ENCODE data around the gene TROAP. TPM values are rescaled to one million over a fixed set of nuclear protein-coding genes. Genes with fewer than 3 reads are reported as not detected.
A peak's percentile ranks its signal among the peaks of the same experiment; 100 is the strongest.

TROAP gene
- total and polyA plus RNA-seq, 9 donors, result 6.9 to 18.2 (median 12.1) TPM

DNA sequence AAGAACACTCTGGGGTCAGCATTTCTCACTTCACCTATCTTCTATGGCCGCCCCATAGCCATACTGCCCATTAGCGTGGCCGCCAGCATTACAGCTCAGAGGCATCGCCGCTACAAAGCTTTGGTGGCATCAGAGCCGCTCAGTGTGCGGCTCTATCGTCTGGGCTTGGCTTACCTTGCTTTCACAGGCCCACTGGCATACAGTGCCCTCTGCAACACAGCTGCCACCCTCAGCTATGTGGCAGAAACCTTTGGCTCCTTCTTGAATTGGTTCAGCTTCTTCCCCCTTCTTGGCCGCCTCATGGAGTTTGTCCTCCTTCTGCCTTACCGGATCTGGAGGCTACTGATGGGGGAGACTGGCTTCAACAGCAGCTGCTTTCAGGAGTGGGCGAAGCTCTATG, 26.2 kb downstream of the TROAP start:
- Histone ChIP-seq H3K36me3 (ENCODE audit: control insufficient read depth, insufficient read depth, low read length) (no peaks in the 10 kb centered on the region), H3K27ac (ENCODE audit: low read length) (no peak overlapping the region), H3K27me3 (ENCODE audit: control insufficient read depth, insufficient read depth, low read length) (peaks cover 74% of the 10 kb centered on the region), H3K9me3 (replicated peaks; ENCODE audit: control insufficient read depth, low read depth, low read length) (no peaks in the 10 kb centered on the region), H3K4me3 (ENCODE audit: low read length) (no peak overlapping the region), H3K4me1 (ENCODE audit: control insufficient read depth, insufficient read depth, low read length) (peaks cover 29% of the 10 kb centered on the region)
- no peak for DNase-seq
- 85% methylated on average over 10 of the region's 11 CpGs for WGBS (ENCODE audit: insufficient coverage)

GRCh38 chr12:49352351-49352750, 29.3 kb downstream of the TROAP start:
- Histone ChIP-seq H3K4me1 (ENCODE audit: control insufficient read depth, insufficient read depth, low read length) (peaks cover 7% of the 10 kb centered on the region), H3K27me3 (ENCODE audit: control insufficient read depth, insufficient read depth, low read length) (peaks cover 48% of the 10 kb centered on the region), H3K9me3 (replicated peaks; ENCODE audit: control insufficient read depth, low read depth, low read length) (no peaks in the 10 kb centered on the region), H3K4me3 (ENCODE audit: low read length) (no peak overlapping the region), H3K27ac (ENCODE audit: low read length) (no peak overlapping the region), H3K36me3 (ENCODE audit: control insufficient read depth, insufficient read depth, low read length) (no peaks in the 10 kb centered on the region)
- no peak for DNase-seq
- WGBS (ENCODE audit: insufficient coverage), result no CpG with 5 or more reads among the region's 2 CpGs

DNA sequence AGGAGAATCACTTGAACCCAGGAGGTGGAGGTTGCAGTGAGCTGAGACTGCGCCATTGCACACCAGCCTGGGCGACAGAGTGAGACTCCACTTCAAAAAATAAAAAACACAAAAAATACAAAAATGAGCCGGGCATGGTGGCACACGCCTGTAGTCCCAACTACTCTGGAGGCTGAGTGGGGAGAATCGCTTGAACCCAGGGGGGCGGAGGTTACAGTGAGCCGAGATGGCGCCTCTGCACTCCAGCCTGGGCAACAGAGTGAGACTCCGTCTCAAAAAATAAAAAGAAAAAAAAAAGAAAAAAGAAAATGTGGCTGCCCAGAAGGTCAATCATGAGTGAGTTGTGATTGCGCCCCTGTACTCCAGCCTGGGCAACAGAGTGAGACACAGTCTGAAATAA, 32.9 kb downstream of the TROAP start:
- Histone ChIP-seq H3K4me1 (ENCODE audit: control insufficient read depth, insufficient read depth, low read length) (no peaks in the 10 kb centered on the region), H3K27me3 (ENCODE audit: control insufficient read depth, insufficient read depth, low read length) (peaks cover 22% of the 10 kb centered on the region), H3K9me3 (replicated peaks; ENCODE audit: control insufficient read depth, low read depth, low read length) (no peaks in the 10 kb centered on the region), H3K36me3 (ENCODE audit: control insufficient read depth, insufficient read depth, low read length) (no peaks in the 10 kb centered on the region), H3K4me3 (ENCODE audit: low read length) (no peak overlapping the region), H3K27ac (ENCODE audit: low read length) (no peak overlapping the region)
- 84% methylated on average over 5 of the region's 10 CpGs for WGBS (ENCODE audit: insufficient coverage)
- DNase-seq, result no peak

GRCh38 chr12:49357103-49357678, 34.1 kb downstream of the TROAP start:
- H3K36me3 ChIP-seq (ENCODE audit: control insufficient read depth, insufficient read depth, low read length), result no peaks in the 10 kb centered on the region
- DNase-seq, result peak; percentile 56
- peaks cover 14% of the 10 kb centered on the region for H3K27me3 ChIP-seq (ENCODE audit: control insufficient read depth, insufficient read depth, low read length)
- no peak overlapping the region for H3K27ac ChIP-seq (ENCODE audit: low read length)
- no peaks in the 10 kb centered on the region for H3K9me3 ChIP-seq (replicated peaks; ENCODE audit: control insufficient read depth, low read depth, low read length)
- no peaks in the 10 kb centered on the region for H3K4me1 ChIP-seq (ENCODE audit: control insufficient read depth, insufficient read depth, low read length)
- H3K4me3 ChIP-seq (ENCODE audit: low read length), result no peak overlapping the region
- no CpG with 5 or more reads among the region's 3 CpGs for WGBS (ENCODE audit: insufficient coverage)

- DNase-seq, result peak; percentile 77
- Histone ChIP-seq H3K9me3 (replicated peaks; ENCODE audit: control insufficient read depth, low read depth, low read length) (no peaks in the 10 kb centered on the region), H3K4me1 (ENCODE audit: control insufficient read depth, insufficient read depth, low read length) (no peaks in the 10 kb centered on the region), H3K4me3 (ENCODE audit: low read length) (no peak overlapping the region), H3K36me3 (ENCODE audit: control insufficient read depth, insufficient read depth, low read length) (no peaks in the 10 kb centered on the region), H3K27ac (ENCODE audit: low read length) (no peak overlapping the region), H3K27me3 (ENCODE audit: control insufficient read depth, insufficient read depth, low read length) (peaks cover 7% of the 10 kb centered on the region)
- 20% methylated on average over 1 of the region's 7 CpGs for WGBS (ENCODE audit: insufficient coverage)
Measured at GRCh38 chr12:49358483-49359141, 35.6 kb downstream of the TROAP start.

GRCh38 chr12:49359671-49360070, 36.6 kb downstream of the TROAP start:
- Histone ChIP-seq H3K27me3 (ENCODE audit: control insufficient read depth, insufficient read depth, low read length) (peaks cover 3% of the 10 kb centered on the region), H3K9me3 (replicated peaks; ENCODE audit: control insufficient read depth, low read depth, low read length) (no peaks in the 10 kb centered on the region), H3K36me3 (ENCODE audit: control insufficient read depth, insufficient read depth, low read length) (no peaks in the 10 kb centered on the region), H3K4me1 (ENCODE audit: control insufficient read depth, insufficient read depth, low read length) (no peaks in the 10 kb centered on the region), H3K4me3 (ENCODE audit: low read length) (no peak overlapping the region), H3K27ac (ENCODE audit: low read length) (no peak overlapping the region)
- DNase-seq, result no peak
- WGBS (ENCODE audit: insufficient coverage), result 100% methylated on average over 1 of the region's 7 CpGs

DNA sequence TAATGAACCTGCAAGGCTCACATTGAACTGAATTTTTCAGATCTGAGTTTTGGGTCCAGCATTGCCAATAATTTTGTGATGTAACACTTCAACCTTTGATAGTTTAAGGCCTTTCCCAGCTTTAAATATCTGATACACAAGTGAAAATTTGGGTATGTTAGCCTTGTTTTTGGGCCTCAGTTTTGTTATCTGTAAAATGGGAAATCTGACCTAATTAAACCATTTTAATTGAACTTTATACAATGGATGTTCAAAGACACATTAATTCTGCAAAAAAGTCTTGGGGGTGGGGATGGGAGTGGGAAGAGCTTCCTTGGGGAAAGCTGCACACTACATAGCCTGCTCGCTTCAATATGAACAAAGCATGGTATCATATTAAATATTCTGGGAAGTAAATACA, 39.0 kb downstream of the TROAP start:
- Histone ChIP-seq H3K27me3 (ENCODE audit: control insufficient read depth, insufficient read depth, low read length) (no peaks in the 10 kb centered on the region), H3K27ac (ENCODE audit: low read length) (no peak overlapping the region), H3K9me3 (replicated peaks; ENCODE audit: control insufficient read depth, low read depth, low read length) (no peaks in the 10 kb centered on the region), H3K4me1 (ENCODE audit: control insufficient read depth, insufficient read depth, low read length) (peaks cover 3% of the 10 kb centered on the region), H3K4me3 (ENCODE audit: low read length) (no peak overlapping the region), H3K36me3 (ENCODE audit: control insufficient read depth, insufficient read depth, low read length) (no peaks in the 10 kb centered on the region)
- no CpG with 5 or more reads among the region's 1 CpG for WGBS (ENCODE audit: insufficient coverage)
- no peak for DNase-seq

GRCh38 chr12:49364989-49365388, 41.9 kb downstream of the TROAP start:
- Histone ChIP-seq H3K4me1 (ENCODE audit: control insufficient read depth, insufficient read depth, low read length) (peaks cover 11% of the 10 kb centered on the region), H3K36me3 (ENCODE audit: control insufficient read depth, insufficient read depth, low read length) (no peaks in the 10 kb centered on the region), H3K27me3 (ENCODE audit: control insufficient read depth, insufficient read depth, low read length) (no peaks in the 10 kb centered on the region), H3K9me3 (replicated peaks; ENCODE audit: control insufficient read depth, low read depth, low read length) (no peaks in the 10 kb centered on the region), H3K4me3 (ENCODE audit: low read length) (no peak overlapping the region), H3K27ac (ENCODE audit: low read length) (no peak overlapping the region)
- WGBS (ENCODE audit: insufficient coverage), result no CpG with 5 or more reads among the region's 1 CpG
- peak; percentile 56 for DNase-seq

DNA sequence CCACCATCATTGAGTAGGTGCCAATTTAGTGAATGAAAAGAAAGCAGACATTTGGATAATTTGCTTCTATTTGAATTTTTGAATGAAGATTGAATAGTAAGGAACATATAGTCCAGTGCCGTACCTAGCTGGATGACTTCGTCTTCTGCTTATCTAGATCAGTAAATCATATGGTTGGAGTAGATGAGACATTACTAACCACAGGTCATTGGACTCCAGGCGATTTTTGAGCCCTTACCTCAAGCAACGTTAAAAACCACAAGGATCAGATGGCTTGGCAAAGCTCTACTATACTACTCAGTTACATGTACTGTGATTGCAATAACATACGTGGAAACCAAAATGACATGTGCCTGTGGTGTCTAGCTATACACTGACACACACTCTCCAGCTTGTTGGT, 42.5 kb downstream of the TROAP start:
- no CpG with 5 or more reads among the region's 5 CpGs for WGBS (ENCODE audit: insufficient coverage)
- Histone ChIP-seq H3K4me1 (ENCODE audit: control insufficient read depth, insufficient read depth, low read length) (peaks cover 11% of the 10 kb centered on the region), H3K27me3 (ENCODE audit: control insufficient read depth, insufficient read depth, low read length) (no peaks in the 10 kb centered on the region), H3K36me3 (ENCODE audit: control insufficient read depth, insufficient read depth, low read length) (no peaks in the 10 kb centered on the region), H3K9me3 (replicated peaks; ENCODE audit: control insufficient read depth, low read depth, low read length) (no peaks in the 10 kb centered on the region), H3K27ac (ENCODE audit: low read length) (no peak overlapping the region), H3K4me3 (ENCODE audit: low read length) (no peak overlapping the region)
- no peak for DNase-seq

DNA sequence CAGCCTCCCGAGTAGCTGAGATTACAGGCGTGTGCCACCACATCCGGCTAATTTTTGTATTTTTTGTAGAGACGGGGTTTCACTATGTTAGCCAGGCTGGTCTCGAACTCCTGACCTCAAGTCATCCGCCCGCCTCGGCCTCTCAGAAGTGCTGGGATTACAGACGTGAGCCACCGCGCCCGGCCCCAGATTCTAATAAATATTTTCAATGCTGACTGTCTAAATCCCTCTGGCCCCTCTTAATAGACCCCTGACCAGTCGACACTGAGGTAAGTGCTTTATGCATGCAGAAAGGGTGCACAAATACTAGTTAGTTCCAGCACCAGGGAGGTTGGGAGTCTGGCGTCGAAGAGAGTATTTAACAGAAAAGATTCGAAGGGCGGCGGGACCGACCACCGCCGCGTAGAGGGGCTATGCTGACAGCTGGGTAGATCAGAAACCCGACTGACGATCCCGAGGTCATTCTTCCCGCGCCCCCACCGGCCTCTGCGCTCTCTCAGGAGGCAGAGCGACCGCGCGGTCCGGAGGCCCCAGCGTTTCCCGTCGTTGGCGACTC, 43.1 kb downstream of the TROAP start:
- peak overlapping the region; percentile 98 for H3K27ac ChIP-seq (ENCODE audit: low read length)
- 3% methylated on average over 30 of the region's 38 CpGs for WGBS (ENCODE audit: insufficient coverage)
- H3K27me3 ChIP-seq (ENCODE audit: control insufficient read depth, insufficient read depth, low read length), result no peaks in the 10 kb centered on the region
- H3K36me3 ChIP-seq (ENCODE audit: control insufficient read depth, insufficient read depth, low read length), result no peaks in the 10 kb centered on the region
- H3K4me3 ChIP-seq (ENCODE audit: low read length), result peak overlapping the region; percentile 86
- no peak for DNase-seq
- H3K4me1 ChIP-seq (ENCODE audit: control insufficient read depth, insufficient read depth, low read length), result peaks cover 11% of the 10 kb centered on the region
- H3K9me3 ChIP-seq (replicated peaks; ENCODE audit: control insufficient read depth, low read depth, low read length), result no peaks in the 10 kb centered on the region
